Measurements from ENCODE around the gene OR12D1.
"Not testable (repeated sequence)": the region's sequence is repeated elsewhere in the genome, so short reads cannot be mapped to it uniquely, and the experiment has no call there.

Gene OR12D1

DNA sequence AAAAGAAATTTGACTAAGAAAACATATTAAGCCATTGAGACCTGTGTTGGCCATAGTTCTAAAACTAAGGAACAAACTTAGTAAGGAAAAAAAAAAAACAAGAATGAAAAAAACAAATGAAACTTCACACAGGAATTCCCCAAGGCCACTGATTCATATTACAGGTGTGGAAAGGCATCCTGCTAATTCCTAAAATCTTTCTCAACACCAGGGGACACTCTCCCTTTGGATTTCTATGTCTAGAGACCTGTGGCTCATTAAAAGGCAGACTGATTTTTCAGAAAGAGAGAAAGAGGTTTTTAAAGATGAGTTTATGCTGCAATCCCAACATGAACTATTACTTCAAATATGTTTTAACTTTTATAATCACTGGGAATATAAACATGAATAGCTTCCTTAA is at the start of gene OR12D1:
Gene OR12D1, plus strand, starts transcription at position 341 of the 400 bp plus-strand sequence.
- DNase-seq, result peak; percentile 32

- no peak for DNase-seq
Measured at GRCh38 chr6:29368765-29369164, 46.0 kb upstream of the OR12D1 start, which contains the start of gene OR5V1. Gene OR5V1 (minus strand): TSS chr6:29368865. CDS start chr6:29356195, 12,670 bp downstream.

- no peak for DNase-seq
Measured at GRCh38 chr6:29375191-29375590, 39.5 kb upstream of the OR12D1 start, which contains the start of gene OR12D3. Gene OR12D3 (minus strand): TSS chr6:29375291. CDS start chr6:29375287, 4 bp downstream.

DNA sequence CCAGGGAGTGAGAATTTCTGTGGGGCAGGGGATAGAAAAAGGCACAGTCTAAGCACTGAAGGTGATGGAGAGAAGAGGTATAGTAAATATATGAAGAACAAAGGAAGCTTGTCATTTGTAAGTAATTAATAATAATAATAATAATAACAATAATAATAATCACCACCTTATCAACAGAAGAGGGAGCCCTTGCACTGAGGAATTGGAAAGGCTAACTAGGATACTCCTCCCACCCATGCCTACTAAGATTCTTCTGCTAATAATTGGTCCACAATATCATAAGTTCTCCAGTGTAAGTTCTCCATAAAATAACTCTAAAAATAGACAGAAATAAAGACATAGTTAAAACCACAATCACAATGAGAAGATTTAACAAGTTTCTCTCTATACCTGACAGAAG is 38.7 kb upstream of the OR12D1 start:
- peak; percentile 21 for DNase-seq

GRCh38 chr6:29388533-29388932 is 26.2 kb upstream of the OR12D1 start:
- no peak for DNase-seq

DNA sequence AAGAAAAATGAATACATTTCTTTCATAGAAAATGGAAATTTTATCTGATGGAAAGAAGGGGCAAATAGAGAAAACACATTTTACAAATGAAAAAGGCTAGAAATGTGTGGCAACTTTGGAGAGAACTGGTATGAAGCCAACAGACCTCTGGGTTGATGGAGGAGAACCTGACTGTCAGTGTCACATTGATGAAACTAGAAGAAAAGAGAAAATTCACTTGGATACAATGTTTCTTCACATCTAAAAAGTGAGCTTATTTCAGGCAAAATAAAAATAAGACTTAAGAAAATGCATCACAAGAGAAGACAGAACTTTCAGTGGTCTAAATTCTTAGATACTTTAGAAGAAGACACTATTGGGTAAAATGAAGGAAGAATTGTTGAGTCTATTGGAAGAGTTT is 19.4 kb upstream of the OR12D1 start, which contains the start of gene OR12D2:
Gene OR12D2, plus strand, starts transcription at position 301 of the 400 bp plus-strand sequence. CDS start 1,069 bp downstream, outside the sequence.
- DNase-seq, result peak; percentile 7

GRCh38 chr6:29399525-29399924 is 15.2 kb upstream of the OR12D1 start:
- DNase-seq, result peak; percentile 86

GRCh38 chr6:29403801-29404200 is 10.9 kb upstream of the OR12D1 start:
- no peak for DNase-seq

GRCh38 chr6:29419516-29419915 is 4.8 kb downstream of the OR12D1 start:
- no peak for DNase-seq

DNA sequence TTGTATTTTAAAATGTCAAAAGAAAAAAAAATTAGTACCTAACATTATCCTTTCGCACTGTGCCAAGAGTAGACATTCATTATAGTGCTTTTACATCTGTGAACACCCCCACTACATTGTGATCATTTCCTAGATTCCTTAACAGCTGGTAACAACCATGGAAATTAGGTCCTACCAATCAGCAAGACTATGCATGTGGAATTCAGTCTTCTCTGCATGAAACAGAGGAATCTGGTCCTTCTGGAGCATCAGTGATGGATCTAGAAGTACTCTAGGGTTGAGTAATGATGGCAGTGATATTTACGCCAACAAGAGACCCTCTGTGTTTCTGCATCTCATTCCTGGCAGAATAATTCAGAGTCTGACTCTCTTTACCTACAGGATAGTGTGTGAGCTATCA is 9.4 kb downstream of the OR12D1 start:
- no peak for DNase-seq

DNA sequence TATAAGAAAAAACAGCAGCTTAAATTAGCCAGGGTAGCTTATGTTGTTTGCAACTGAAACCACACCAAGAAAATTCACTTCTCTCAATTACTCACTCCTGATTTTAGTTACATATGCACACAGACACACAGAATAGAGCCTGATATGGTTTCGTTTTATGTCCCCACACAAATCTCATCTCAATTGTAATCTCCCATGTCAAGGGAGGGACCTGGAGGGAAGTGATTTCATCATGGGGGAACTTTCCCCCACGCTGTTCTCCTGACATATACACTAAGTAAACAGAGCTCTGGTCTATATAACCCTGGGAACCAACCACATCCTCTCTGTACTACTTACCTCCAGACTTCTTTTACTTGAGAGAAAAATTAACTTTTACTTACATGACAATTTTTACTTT is 9.8 kb downstream of the OR12D1 start:
- DNase-seq, result peak; percentile 13

GRCh38 chr6:29425075-29425474 is 10.3 kb downstream of the OR12D1 start:
- DNase-seq, result no peak

GRCh38 chr6:29426654-29427053 is 11.9 kb downstream of the OR12D1 start:
- peak; percentile 38 for DNase-seq

- DNase-seq, result not testable (repeated sequence)
Measured at GRCh38 chr6:29436730-29437129, 22.0 kb downstream of the OR12D1 start.

DNA sequence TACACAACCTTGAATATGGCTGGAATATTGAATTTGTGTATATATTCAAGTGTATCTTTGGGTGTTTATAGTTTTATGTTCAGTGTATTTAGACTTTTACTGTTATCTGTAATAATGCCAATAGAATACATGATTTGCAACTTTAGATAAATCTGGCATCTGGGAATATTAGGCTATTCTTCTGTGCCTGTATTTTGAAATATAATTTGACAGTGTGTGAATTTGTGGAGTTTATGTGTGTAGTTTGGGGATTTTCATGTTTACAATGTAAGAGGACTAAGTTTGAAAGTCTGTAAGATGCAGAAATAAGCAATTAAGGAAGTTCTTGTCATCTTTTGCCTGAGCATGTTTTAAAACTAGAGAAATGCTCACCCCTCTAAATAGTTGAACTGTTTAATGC is 24.3 kb downstream of the OR12D1 start, which contains the start of gene OR10C1:
Gene OR10C1, plus strand, starts transcription at position 301 of the 400 bp plus-strand sequence. CDS start 710 bp downstream, outside the sequence.
- DNase-seq, result no peak

DNA sequence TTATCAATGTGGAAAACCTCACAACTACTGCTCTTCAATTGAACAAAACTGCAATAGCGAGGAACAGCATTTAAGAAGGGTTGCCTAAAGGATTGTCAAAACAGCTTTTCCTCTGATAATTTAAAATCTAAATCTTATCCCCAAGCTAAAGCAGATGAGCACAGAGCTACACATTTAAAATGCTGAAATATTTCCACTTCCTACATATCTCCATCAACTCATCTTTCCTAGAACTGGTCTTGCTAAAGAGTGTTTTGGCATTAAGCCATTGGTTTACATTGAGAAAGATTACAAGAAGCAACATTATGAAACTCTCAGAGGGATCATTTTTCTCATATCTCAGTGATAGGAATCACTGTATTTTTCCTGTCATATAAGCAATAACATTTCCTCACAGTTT is 28.0 kb downstream of the OR12D1 start:
- DNase-seq, result peak; percentile 89

DNA sequence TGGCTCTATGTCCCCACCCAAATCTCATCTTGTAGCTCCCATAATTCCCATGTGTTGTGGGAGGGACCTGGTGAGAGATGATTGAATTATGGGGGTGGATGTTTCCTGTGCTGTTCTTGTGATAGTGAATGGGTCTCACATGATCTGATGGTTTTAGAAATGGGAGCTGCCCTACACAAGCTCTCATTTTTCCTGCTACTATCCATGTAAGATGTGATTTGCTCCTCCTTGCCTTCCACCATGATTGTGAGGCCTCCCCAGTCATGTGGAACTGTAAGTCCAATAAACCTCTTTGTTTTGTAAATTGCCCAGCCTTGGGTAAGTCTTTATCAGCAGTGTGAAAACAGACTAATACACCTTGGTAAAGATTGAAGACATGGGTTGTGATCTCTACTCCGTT is 29.3 kb downstream of the OR12D1 start:
- not testable (repeated sequence) for DNase-seq

- DNase-seq, result no peak
Measured at GRCh38 chr6:29447670-29448069, 32.9 kb downstream of the OR12D1 start.

DNA sequence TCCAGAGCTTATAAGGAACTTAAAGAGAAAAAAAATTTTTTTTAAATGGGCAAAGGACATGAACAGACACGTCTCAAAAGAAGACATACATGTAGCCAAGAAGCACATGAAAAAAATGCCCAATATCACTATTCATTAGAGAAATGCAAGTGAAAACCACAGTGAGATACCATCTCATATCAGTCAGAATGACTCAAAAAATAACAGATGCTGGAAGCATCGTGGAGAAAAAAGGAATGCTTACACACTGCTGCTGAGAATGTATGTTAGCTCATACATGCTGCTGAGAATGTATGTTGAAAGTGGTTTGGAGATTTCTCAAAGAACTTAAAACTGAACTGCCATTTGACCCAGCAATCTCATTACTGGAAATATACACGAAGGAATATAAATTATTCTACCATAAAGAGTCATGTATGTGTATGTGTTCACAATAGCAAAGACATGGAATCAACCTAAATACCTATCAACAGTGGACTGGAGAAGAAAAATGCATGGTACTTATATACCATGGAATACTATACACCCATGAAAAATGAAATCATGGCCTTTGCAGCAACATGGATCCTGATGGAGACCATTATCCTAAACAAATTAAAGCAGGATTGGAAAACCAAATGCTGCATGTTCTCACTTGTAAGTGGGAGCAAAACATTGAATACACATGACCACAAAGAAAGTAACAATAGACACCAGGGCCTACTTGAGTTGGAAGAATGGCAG is 36.9 kb downstream of the OR12D1 start:
- DNase-seq, result no peak

DNA sequence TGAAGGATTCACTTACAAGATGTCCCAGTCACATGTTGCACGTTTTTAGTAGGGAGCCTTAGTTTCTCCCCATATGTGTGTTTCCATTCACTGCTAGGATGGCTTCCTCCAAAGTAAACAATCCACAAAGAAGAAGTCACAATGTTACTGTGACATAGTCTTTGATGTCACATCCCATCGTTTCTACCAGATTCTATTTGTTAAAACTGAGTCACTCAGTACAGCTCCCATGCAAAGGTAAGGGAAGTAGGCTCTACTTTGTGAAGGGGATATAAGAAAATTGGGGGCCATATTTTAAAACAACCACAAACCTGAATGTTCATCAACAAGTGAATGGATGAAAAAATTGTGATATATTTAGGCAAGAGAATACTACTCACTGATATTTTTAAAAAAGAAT is 42.2 kb downstream of the OR12D1 start, which contains the start of the genes OR11A1 and OR2H1:
Gene OR11A1, minus strand, starts transcription at position 101 of the 400 bp plus-strand sequence. CDS start 29,430 bp downstream, outside the sequence.
Gene OR2H1, plus strand, starts transcription at position 185 of the 400 bp plus-strand sequence. CDS start 4,615 bp downstream, outside the sequence.
- DNase-seq, result no peak

DNA sequence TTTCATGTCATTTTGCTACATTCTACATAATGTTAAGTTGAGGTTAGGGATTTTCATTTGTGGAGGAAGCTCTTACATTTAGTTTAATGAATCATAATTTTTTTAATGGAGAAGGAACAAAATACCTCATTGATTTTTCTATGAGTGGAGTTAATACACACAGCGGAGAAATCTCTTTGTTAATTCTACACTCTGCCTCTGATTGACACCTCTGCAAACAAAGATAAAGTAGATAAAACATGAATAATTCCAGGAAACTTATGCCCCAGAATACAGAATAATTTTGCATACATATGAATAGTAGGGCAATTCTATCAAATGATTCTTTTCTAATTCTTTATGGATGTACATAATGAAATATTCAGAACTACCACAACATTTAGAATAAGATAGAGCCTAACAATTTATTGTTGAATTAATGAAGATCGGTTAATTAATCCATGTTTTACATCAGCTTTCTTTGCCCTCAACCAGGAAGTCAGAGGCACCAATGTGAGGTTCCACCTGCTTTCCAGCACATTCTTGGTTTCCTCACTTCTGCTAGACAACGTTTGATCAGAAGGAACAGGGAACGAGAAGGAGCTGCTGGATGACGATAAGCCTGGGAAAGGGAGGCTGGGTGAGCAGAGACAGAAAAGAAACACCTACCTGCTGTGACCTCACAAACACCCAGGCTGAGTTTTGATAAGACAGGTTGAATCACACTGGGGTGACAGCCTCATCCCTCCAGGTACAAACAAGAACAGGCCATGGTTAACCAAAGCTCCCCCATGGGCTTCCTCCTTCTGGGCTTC is 46.5 kb downstream of the OR12D1 start:
- no peak for DNase-seq

DNA sequence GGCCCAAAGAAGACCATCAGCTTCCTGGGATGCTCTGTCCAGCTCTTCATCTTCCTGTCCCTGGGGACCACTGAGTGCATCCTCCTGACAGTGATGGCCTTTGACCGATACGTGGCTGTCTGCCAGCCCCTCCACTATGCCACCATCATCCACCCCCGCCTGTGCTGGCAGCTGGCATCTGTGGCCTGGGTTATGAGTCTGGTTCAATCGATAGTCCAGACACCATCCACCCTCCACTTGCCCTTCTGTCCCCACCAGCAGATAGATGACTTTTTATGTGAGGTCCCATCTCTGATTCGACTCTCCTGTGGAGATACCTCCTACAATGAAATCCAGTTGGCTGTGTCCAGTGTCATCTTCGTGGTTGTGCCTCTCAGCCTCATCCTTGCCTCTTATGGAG is 47.3 kb downstream of the OR12D1 start:
- DNase-seq, result no peak

DNA sequence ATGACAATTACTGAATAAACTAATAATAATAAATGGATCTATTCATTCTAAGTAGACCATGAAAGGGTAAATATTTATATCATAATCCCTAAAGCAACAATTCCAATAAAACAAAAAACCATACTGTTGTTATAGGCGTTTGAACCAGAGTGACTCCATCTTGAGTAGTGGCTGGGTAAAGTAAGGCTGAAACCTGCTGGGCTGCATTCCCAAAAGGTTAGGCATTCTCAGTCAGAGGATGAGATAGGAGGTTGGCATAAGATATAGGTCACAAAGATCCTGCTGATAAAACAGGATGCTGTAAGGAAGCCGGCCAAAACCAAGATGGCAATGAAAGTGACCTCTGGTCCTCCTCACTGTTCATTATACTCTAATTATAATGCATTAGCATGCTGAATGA is 50.6 kb downstream of the OR12D1 start:
- no peak for DNase-seq

Measured in OCI-M1 (cell line).